ENCODE results near the gene KLF5. TPM values are rescaled to one million over a fixed set of nuclear protein-coding genes. Genes with fewer than 3 reads are reported as not detected.

The KLF5 gene
- 1.1 and 1.8 TPM in 2 replicates for total RNA-seq

GRCh38 chr13:73058736-73059459 is at the start of gene KLF5:
Gene KLF5 (plus strand): TSS chr13:73059005. CDS start chr13:73059328, 323 bp downstream.

All from dermis lymphatic vessel endothelial cell (primary cell).